D341Med (cell line): ENCODE measurements around the gene SLC6A6.
"Not testable (repeated sequence)": the region's sequence is repeated elsewhere in the genome, so short reads cannot be mapped to it uniquely, and the experiment has no call there.

Experiments used
- DNase-seq: peaks from one replicate; pipeline ENCODE4 v3.0.0; 2012; ENCODE audit warnings: low spot score

SLC6A6 gene

DNA sequence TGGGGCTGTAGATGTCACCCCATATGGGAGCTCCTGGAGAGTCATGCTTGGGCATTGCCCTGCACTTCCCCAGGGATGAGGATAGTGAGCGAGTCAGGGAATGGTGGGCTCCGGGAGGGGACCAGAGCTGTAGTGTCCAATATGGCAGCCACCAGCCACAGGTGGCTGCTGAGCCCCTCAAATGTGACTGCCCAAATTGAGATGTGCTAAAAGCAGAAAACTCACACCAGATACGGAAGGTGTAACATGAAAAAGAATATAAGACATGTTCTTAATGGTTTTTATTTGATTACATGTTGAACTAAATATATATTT is 106.1 kb downstream of the SLC6A6 start:
- no peak for DNase-seq

DNA sequence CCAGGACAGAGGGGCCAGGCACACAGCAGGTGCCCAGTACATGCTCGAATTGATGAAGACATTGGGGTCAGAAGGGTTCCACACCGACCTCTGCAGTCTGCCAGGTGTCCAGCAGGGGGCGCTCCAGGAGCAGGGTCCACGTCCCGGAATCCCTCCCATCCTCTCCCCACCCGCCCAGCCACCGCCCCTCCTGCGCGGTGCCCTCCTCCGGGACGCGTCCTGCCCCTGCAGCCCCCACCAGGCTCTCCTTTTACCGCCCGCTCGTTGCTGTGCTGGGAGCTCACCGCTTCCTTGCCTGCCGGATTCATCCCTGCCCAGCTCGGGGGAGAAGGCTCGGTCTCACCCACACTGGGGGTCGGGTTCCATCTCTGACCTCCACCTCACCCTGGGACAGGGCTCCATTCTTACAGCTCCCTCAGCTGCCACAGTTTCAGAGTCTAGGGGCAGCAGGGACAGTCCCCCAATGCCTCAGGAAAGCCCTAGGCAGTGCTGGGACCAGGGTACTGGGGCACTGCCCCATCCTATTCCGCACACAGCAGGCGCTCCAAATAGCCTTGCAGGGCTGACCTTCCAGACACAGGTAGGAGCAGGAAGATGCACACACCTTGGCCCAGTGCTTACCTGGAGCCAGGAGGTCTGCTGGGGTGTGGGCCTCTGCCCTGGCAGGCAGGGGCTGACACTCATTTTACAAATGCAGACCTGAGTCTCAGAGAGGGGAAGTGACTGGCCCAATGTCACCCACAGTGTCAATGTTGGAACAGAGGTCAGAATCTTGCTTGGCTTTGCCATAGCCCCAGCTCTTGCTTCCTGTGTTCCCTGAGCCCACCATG is 106.8 kb downstream of the SLC6A6 start:
- DNase-seq, result peak; percentile 91

DNA sequence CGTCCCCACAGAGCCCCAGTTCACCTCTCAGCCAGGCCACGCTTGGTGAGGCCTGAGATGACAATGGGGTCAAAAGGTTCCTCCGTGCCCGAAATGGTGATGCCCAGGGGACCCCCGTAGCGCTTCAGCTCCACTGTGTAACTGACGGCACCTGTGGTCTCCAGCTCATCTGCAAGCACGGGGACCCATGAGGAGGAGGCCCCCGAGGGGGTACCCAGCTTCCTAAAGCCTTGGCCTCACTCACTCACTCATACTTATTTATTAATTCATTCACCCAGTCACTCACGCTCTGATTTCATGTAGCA is 107.3 kb downstream of the SLC6A6 start:
- DNase-seq, result no peak

DNA sequence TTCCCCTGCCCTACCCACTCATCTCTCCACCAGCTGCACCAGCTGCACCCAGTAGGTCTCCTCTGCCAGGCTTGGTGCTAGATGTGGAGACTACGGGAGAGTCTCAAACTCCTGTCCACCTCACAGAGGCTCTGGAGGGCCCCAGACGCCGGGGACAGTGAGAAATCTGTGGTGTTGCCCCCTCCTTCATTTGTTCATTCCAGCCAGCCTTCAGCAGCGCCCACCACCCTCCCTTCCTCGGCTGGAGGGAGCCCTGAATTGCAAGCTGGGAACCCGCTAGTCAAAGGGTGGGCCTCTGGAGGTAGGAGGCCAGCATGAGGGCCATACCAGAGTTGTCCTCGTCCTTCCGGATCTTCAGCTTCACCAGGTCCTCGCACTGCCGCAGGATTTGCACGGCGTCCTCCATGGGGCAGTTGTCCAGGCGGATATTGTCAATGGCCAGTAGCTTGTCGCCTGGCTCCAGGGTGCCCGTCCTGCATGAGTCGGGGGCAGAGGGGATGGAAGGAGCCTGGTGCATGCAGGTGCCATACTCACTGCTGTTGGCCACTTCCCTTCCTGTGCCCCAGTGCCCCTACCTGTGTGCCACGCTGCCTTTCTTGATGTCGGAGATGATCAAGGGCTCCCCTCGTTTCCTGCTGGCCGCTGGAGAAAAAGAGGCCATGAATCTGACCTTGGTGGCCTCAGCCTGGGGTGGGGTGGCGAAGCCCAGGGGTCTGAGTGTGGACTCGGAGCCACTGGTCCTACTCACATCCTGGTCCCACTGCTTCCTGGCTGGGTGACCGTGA is 108.6 kb downstream of the SLC6A6 start:
- no peak for DNase-seq

DNA sequence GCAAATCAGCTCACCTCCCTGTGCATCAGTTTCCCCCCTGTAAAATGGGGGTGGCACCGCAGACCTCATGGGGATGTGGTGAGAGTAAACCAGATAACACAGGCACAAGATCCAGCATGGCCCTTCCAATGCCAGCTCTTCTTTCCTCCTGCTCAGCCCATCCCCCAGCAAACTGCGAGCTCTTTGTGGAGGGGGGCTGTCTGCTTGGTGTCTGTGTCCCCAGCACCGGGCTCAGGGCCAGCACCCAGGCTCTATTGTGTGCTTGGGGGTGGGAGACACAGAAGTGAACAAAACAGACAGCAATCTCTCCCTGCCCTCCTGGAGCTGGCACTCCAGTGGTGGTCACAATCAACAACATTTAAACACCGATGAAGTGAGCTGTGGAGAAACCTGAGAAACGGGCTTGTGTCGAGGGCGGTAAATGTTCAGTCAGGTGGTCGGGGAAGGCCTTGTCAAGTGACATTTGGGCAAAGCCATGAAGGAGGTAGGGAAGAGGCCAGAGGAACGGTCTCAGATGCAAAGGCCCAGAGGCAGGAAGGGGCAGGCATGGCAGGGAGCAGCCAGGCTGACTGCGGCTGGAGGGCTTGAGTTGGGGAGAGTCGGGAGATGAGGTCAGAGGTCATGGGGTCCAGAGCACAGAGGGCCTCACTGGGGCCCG is 109.3 kb downstream of the SLC6A6 start:
- DNase-seq, result no peak

DNA sequence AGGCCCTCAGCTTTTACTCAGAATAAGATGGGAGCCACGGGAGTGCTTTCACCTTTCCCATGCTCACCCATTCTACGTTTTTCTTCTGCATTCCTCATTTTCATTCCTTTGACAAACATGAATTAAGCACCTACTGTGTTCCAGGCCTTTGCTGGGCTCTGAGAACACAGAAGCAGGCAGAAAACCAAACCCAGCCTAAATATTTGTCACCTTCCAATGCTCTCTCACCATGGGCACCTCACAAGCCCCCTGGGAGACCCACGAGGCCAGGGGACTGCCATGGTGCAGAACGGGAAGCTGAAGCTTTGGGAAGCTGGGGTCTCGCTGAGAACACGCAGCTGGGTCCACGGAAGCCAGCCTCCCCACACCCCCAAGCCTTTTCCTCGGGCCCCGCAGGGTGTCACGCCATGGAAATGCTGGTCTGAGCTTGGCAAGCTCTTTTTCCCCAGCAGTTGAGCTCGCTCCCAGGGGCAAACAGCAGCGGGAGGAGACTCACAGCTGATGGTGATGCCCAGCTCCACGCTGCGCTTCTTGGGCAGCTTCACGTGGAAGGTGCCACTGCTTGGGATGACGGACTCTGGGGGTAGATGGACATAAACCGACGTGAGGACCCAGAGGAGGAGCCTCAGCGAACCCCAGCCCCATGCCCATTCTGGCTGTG is 110.0 kb downstream of the SLC6A6 start:
- no peak for DNase-seq

DNA sequence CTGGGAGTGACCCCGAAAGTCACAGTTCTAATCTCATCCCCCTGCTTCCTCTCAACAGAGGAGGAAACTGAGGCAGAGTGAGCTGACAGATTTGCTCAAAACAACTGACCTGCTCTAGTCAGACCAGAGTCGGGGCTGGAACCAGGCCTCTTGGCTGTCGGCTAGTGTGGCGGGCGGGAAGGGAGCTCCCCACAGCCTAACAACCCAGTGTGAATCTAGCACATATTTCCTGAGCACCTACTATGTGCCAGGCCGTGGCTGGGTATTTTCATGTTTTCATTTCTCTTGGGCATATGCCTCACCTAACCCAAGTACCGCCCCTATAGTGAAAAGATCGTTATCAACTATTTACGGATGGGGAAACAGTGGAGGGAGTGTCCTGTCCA is 110.5 kb downstream of the SLC6A6 start:
- no peak for DNase-seq

DNA sequence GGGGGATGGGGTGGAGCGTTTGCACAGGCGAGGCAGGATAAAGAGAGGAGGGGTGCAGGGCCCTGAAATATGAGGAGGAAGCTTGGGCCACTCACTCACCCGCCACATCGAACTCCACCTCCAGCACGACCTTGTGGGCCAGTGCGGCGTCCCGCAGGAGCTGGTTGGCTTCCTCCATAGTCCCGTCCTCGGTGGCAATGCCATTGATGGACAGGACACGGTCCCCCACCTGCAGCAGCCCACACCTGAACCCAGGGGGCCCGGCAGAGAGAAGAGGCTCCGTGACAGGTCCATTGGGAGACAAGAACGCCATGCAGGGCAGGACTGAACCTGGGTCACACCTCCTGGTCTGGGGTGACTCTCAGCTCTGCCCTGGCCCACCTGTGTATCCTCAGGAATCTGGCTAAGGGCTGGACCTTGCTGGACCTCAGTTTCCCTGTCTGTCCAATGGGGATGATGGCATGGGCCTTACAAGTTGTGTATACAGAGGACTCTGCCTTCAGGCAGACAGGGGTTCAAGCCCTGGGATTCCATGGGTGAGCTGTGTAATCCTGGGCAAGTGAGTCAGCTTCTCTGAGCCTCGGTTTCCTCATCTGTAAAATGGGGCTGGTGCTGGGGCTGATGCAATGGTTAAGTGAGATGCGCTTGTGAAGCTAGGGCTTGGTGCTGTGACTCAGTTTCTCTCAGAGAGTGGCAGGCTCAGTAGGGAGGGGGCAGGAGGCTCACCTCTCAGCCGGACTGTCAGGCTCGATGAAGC is 111.3 kb downstream of the SLC6A6 start:
- no peak for DNase-seq

DNA sequence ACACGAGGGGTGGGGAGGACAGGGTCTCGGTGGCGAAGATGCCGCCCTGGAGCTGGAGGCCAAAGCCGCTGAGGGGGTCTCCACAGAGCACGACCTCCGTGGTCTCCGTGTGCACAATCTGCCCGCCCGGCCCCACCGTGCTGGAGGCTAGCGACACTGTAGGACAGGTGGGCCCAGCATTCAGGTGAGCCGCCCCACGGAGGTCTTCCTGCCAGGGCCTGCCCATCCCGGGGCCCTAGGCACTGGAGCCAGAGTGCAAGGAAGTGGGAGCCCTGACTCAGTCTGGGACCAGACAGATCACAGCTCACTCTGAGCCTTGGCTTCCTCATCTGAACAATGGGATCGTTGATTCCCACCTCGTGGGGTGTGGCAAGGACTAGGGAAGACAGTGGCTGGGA is 111.9 kb downstream of the SLC6A6 start:
- DNase-seq, result no peak

DNA sequence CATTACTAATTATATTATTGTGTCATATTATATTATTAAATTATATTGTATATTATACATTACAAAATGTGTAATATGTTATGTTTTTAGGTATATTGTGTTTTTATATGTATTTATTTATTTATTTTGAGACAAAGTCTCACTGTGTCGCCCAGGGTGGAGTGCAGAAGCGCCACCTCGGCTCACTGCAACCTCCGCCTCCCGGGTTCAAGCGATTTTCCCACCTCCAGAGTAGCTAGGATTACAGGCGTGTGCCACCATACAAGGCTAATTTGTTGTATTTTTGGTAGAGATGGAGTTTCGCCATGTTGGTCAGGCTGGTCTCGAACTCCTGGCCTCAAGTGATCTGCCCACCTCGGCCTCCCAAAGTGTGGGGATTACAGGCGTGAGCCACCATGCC is 113.1 kb downstream of the SLC6A6 start:
- not testable (repeated sequence) for DNase-seq

DNA sequence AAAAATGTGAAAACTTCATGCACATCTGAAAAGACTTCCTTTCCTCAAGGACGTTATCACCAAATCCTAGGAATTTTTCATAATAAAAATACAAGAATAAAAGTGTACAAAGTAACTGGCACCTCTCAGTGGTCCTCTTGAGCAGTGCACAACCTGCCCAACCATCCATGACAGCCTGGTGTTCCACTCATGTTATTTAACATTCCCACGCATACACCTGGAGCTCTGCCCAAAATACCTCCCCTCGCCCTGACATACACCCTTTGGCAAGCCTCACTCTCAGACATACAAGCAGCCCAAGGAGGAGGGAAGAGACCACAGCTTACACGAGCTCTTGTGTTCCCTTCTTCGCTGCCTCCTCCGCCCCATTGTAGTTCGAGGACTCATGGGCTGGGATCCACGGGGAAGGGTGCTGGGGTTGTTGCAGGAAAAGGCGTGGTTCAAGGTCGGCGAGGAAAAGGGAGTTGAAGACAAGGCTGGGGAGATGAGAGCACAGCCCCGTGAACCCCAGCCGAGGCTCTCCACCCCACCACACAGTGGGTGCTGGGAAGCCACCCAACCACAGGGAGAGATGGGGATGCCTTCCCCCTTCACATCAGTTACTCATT is 114.4 kb downstream of the SLC6A6 start:
- no peak for DNase-seq

DNA sequence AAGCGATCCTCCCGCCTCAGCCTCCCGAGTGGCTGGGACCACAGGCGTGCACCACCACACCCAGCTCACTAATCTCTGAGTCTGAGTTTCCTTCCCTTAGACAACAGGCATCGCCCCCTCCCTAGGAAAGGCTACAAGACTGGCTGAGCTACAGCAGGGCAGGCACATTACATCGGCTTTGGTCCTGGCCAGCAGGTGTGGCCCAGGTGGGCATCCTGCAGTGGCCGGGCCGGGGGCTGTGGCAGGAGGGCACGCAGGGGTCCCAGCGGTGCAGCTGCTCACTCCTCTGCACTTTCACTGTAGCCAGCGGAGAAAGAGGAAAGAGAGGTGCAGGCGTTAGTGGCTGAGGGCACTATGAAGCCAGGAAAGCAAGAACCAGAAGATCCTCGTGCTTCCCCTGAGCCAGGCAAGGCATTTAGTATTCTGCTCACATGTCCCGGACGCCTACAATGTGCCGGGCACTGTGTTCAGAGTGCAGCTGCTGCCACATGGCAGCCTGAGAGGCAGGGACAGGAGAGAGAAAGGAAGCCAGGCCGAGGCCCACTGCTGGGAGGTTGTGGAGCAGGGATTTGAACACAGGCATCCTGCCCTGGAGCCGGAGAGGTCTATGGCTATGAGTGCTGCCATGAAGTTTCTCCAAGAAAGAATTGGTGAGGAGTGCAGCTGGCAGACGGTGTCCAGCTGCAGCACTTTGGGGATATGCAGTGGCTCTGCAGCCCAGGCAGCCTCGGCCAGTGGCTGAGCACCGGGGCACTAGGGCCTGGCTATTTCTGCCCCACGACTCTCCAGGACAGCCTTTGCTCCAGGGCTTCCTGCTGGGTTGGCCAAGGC is 115.4 kb downstream of the SLC6A6 start:
- DNase-seq, result no peak

DNA sequence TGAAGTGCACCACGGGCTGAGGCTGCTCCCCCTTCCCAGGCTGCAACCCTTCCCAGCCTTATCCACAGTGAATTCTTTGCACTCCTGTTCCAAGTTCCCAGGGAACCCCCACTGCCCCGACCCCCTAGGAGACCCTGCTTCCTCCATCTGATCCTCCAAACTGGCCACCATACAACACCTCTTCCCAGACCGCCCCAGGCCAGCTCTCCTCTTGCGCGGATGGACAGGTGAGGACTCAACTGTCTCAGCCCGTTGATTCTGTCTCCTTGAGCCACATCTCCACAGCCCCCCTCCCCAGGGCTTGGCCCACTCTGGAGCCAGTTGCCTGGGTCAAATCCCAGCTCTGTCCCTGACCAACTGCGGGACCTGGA is 116.0 kb downstream of the SLC6A6 start:
- DNase-seq, result no peak

DNA sequence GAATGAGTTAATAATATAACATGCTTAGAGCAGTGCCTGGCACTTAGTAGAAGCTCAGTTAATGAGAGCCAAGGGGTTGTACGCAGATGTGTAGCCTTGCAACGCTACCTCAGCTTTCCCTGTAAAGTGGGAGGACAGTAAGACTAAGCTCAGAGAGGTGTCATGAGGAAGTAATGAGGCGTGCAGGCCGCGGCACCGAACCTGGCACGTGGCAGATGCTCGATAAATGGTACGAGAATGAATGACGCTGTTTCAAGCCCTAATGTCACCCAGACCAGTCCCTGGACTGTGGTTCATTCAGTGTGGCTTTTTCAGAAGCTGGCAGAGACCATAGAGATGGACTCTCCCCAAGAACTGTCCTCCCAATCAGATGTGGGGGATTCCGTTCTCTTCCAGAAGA is 116.5 kb downstream of the SLC6A6 start:
- no peak for DNase-seq

DNA sequence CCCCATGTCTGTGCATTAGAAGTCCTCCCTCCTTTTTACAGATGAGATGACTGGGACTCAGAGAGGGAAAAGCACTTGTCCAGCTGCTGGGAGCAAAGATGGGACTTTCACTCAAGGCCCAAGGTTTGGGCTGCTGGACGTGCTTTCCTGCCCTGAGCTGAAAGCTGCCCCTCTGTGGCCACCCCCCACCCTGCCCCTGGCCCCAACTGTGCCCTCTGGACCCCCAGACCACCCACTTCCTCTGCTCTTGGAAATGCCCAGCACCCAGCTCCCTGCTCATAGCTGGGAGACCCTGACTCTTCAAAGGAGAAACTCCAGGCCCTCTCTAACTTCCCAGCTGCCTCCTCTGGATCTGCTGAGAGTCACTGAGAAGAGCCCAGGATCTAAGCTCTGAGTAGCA is 117.0 kb downstream of the SLC6A6 start:
- DNase-seq, result no peak

DNA sequence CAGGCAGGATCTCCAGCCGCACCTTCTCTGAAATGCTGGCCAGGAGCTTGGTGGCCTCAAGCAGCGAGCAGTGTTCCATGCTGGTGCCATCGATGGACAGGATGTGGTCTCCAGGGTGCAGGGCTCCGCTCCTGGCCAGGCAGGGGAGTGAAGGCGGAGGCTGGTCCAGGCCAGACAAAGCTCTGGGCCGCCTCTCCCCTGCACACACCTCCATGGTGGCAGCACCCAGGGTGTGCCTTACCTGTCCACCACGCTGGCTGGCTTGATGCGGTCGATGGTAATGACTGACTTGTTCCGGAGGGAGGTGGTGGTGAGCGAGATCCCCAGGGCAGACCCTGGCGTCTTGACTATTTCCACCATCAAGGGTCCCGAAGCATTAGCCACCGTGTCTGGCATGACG is 117.7 kb downstream of the SLC6A6 start:
- DNase-seq, result no peak

DNA sequence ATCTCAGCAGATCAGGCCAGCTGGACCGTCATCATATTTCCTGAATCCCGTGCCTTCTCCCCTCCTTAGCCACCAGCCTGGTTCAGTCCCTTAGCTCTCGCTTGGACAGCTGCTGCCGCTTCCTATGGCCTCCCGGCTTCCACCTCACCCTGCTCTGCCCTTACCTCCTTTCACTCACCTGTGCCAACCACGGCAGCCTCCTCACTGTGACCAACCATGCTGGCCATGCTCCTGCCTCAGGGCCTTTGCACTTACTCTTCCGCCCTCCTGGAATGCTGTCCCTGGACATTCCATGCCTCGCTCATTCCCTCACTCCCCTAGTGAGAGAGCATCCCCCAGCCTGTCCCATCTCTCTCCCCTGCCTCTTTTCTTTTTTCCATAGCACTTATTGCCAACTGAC is 118.6 kb downstream of the SLC6A6 start:
- no peak for DNase-seq

DNA sequence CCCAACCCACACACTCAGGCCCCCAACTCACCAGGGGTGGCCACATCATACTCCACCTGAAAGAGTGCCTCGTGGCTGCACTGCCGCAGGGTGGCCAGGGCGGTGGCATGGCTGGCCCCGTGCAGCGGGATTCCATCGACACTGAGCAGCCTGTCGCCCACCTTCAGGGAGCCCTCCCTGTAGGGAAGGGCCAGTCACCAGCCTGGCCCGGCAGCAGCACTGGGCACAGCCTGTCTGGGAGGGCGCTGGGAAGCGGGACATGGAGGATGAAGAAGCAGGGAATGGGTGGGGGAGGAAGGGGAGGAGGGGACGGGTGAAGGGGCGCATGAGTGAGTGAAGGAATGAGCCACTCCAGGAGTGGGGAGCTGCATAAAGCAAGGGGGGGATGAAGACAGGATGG is 119.2 kb downstream of the SLC6A6 start:
- no peak for DNase-seq

DNA sequence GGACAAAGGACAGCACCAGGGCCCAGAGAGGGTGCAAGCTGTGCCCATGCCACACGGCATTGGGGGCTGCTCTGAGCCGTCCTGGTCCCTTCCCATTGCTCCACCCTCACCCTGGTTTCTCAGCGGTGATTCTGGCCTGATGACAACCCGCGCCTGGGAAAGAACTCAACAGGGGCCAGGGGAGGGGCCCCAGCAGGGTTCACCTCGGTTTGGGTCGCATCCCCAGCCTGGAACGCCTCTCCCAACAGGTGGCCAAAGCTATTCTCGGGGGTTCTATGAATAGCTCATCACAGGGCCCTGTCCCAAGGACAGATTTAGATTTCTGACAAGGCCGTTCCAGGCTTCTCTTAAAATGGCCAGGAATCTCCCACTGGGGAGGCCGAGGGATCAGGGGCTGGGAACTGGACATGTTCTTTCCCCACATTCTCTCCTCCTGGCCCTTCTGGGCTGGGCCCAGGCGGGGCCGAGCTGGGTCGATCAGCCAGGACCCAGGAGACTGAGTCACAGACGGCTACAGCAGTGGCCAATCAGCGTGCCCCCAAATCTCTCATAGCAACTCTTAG is 119.8 kb downstream of the SLC6A6 start:
- DNase-seq, result no peak

DNA sequence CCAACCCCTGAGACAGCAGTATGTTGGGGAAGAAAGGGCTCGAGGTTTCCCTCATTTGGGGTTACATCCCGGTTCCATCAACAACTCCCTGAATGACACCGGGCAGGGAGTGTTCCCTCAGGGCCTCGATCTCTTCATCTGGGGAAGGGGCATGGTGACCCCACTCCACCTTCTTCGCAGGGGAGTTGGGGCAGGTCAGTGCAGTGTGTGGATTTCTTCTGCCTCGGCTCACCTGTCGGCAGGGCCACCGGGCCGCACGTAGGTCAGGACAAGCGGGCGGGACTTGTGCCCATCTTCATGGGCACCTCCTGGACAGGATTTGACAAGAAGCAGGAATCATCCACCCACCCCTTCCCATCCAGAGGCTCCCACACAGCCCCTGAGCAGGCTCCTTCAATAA is 120.4 kb downstream of the SLC6A6 start:
- DNase-seq, result no peak

DNA sequence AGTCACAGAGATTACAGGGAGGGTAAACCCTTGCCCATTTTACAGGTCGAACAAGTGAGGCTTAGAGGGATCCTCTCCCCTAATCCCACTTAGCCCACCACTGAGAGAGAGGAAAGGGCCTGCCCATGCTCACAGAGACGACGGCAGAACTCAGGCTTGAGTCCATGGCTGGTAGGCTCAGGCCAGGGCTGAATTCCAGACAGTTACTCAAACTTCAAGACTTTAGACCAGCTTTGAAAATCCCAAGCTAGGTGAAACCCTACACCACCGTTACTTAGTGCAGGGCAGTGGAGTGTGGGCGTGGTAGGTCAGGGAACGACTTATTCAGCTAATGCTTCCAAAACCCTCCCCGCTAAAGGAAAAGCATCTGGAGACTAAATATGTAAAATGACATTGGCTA is 121.4 kb downstream of the SLC6A6 start:
- DNase-seq, result no peak
